Mesothelial cell of epicardium (in vitro differentiated cells): ENCODE results near the gene GPC6. TPM values are rescaled to one million over a fixed set of nuclear protein-coding genes. Genes with fewer than 3 reads are reported as not detected.

Experiments
- DNase-seq, 2 experiments: peaks; one replicate each; pipeline ENCODE4 v3.0.0; 2021; ENCODE audit warnings: low spot score in 2 of 2; ENCODE audit not compliant: unreplicated experiment in 2 of 2
- H3K27ac Mint-ChIP-seq: 2 replicates; pipeline ENCODE4 v1.8.0; 2021; ENCODE audit warnings: mixed read lengths
- H3K27me3 Mint-ChIP-seq: 2 replicates; pipeline ENCODE4 v1.8.0; 2021; ENCODE audit warnings: low read depth, mixed read lengths
- H3K36me3 Mint-ChIP-seq: 2 replicates; pipeline ENCODE4 v1.8.0; 2021; ENCODE audit warnings: mixed read lengths
- H3K4me1 Mint-ChIP-seq: 2 replicates; pipeline ENCODE4 v1.8.0; 2021; ENCODE audit warnings: mixed read lengths
- H3K4me3 Mint-ChIP-seq: 2 replicates; pipeline ENCODE4 v1.8.0; 2021; ENCODE audit warnings: mild to moderate bottlenecking, moderate library complexity, mixed read lengths
- H3K9me3 Mint-ChIP-seq: 2 replicates; pipeline ENCODE4 v1.8.0; 2021; ENCODE audit warnings: mixed read lengths
- CTCF ChIP-seq: fragments of 200-600 bp; sonication (generic); IDR thresholded peaks from one replicate; pipeline ENCODE4 v1.5.0; 2021; ENCODE audit warnings: antibody characterized with exemption; ENCODE audit not compliant: unreplicated experiment
- total RNA-seq: library from RNA; stranded (reverse); gene quantifications from 3 replicates; pipeline ENCODE4 v1.2.1, GENCODE V29; 2021

The GPC6 gene
- total RNA-seq, 1 donor from 2014 or later, result 112 TPM

GRCh38 chr13:94195715-94196114 is 969.1 kb downstream of the GPC6 start:
- no peak for TF ChIP-seq CTCF
- Mint-ChIP-seq H3K4me3 (no peak overlapping the region), H3K36me3 (peaks cover 4% of the 10 kb centered on the region), H3K27me3 (no peaks in the 10 kb centered on the region), H3K9me3 (no peaks in the 10 kb centered on the region), H3K27ac (no peak overlapping the region), H3K4me1 (peaks cover 46% of the 10 kb centered on the region)
- no peak for DNase-seq

- Mint-ChIP-seq H3K9me3 (peaks cover 3% of the 10 kb centered on the region), H3K27me3 (no peaks in the 10 kb centered on the region), H3K4me3 (no peak overlapping the region), H3K27ac (no peak overlapping the region), H3K4me1 (peaks cover 42% of the 10 kb centered on the region), H3K36me3 (peaks cover 8% of the 10 kb centered on the region)
- TF ChIP-seq CTCF, result no peak
- DNase-seq, result no peak
Measured at GRCh38 chr13:94196413-94196812, 969.8 kb downstream of the GPC6 start.

GRCh38 chr13:94198681-94199080 is 972.1 kb downstream of the GPC6 start:
- Mint-ChIP-seq H3K27me3 (no peaks in the 10 kb centered on the region), H3K4me1 (peaks cover 25% of the 10 kb centered on the region), H3K36me3 (peaks cover 10% of the 10 kb centered on the region), H3K27ac (no peak overlapping the region), H3K9me3 (peaks cover 7% of the 10 kb centered on the region), H3K4me3 (no peak overlapping the region)
- TF ChIP-seq CTCF, result no peak
- DNase-seq, result no peak

GRCh38 chr13:94199135-94199534 is 972.5 kb downstream of the GPC6 start:
- no peak for DNase-seq
- H3K36me3 Mint-ChIP-seq, result peaks cover 10% of the 10 kb centered on the region
- no peak for TF ChIP-seq CTCF
- H3K4me1 Mint-ChIP-seq, result peaks cover 28% of the 10 kb centered on the region
- peaks cover 7% of the 10 kb centered on the region for H3K9me3 Mint-ChIP-seq
- H3K4me3 Mint-ChIP-seq, result no peak overlapping the region
- H3K27ac Mint-ChIP-seq, result no peak overlapping the region
- H3K27me3 Mint-ChIP-seq, result no peaks in the 10 kb centered on the region

GRCh38 chr13:94201022-94201421 is 974.4 kb downstream of the GPC6 start:
- TF ChIP-seq CTCF, result no peak
- DNase-seq, result no peak
- Mint-ChIP-seq H3K9me3 (peaks cover 7% of the 10 kb centered on the region), H3K27ac (no peak overlapping the region), H3K27me3 (no peaks in the 10 kb centered on the region), H3K36me3 (peaks cover 10% of the 10 kb centered on the region), H3K4me1 (peaks cover 30% of the 10 kb centered on the region), H3K4me3 (no peak overlapping the region)

GRCh38 chr13:94204163-94204562 is 977.6 kb downstream of the GPC6 start:
- Mint-ChIP-seq H3K4me3 (no peak overlapping the region), H3K36me3 (peaks cover 10% of the 10 kb centered on the region), H3K4me1 (peaks cover 24% of the 10 kb centered on the region), H3K27me3 (no peaks in the 10 kb centered on the region), H3K27ac (no peak overlapping the region), H3K9me3 (peaks cover 7% of the 10 kb centered on the region)
- no peak for TF ChIP-seq CTCF
- no peak for DNase-seq
